ENCODE results near the gene COX6B2.

- TF ChIP-seq EZH2 (IDR thresholded peaks at IDR 0.05), result no peak
- no peak for TF ChIP-seq POLR2AphosphoS5 (IDR thresholded peaks at IDR 0.05; ENCODE audit: borderline replicate concordance, low read depth, low read length)
Observed at GRCh38 chr19:55365964-55366363, 11.4 kb upstream of the COX6B2 start.

Measured in SK-N-MC (cell line).